Caki2 (cell line): ENCODE results near the gene CCL15. TPM values are rescaled to one million over a fixed set of nuclear protein-coding genes. Genes with fewer than 3 reads are reported as not detected.
"Not testable (repeated sequence)": the region's sequence is repeated elsewhere in the genome, so short reads cannot be mapped to it uniquely, and the experiment has no call there.

ENCODE experiments used
- DNase-seq: peaks from one replicate; pipeline ENCODE4 v3.0.0-alpha.2; 2015; ENCODE audit warnings: low read depth
- in situ Hi-C: cut with HindIII; loops from 2 replicates; pipeline ENCODE4 v1.10.0; 2016; ENCODE audit warnings: low sequenced_read_pairs, low pct_unique_long_range_greater_than_20kb, mixed read lengths
- total RNA-seq: library from RNA; depleted of rRNA; stranded (reverse); fragments of >200 nt; shearing (Covaris generic); gene quantifications from 2 replicates; pipeline ENCODE4 v1.2.3, GENCODE V29; 2014; ENCODE audit warnings: low replicate concordance; rRNA removed

The CCL15 gene
- total RNA-seq = not detected in 2 replicates

- in situ Hi-C loops = no loop called here
- no peak for DNase-seq
Measured at GRCh38 chr17:36001110-36001771, at the start of gene CCL15. TSS of gene CCL15 (minus strand) at chr17:36001553. CDS start at chr17:36001492, 61 bp downstream.

- in situ Hi-C loops = no loop called here
Measured at GRCh38 chr17:36049643-36050042, 48.3 kb upstream of the CCL15 start.

GRCh38 chr17:36048066-36048465 lies 46.7 kb upstream of the CCL15 start:
- in situ Hi-C loops = no loop called here

More at GRCh38 chr17:36049643-36050042, 48.3 kb upstream of the CCL15 start:
- no peak for DNase-seq

GRCh38 chr17:36036235-36036634 lies 34.9 kb upstream of the CCL15 start:
- in situ Hi-C loops = no loop called here
- DNase-seq = no peak

More at GRCh38 chr17:36048066-36048465, 46.7 kb upstream of the CCL15 start:
- DNase-seq = no peak

- in situ Hi-C loops = no loop called here
- no peak for DNase-seq
Measured at GRCh38 chr17:36034127-36034526, 32.8 kb upstream of the CCL15 start.

GRCh38 chr17:36030956-36031355 lies 29.6 kb upstream of the CCL15 start:
- DNase-seq = no peak
- in situ Hi-C loops = no loop called here

- no peak for DNase-seq
- in situ Hi-C loops = no loop called here
Measured at GRCh38 chr17:36027761-36028160, 26.4 kb upstream of the CCL15 start.

- in situ Hi-C loops = no loop called here
- no peak for DNase-seq
Measured at GRCh38 chr17:36024106-36024869, 22.9 kb upstream of the CCL15 start.

GRCh38 chr17:36019423-36019822 lies 18.1 kb upstream of the CCL15 start:
- DNase-seq = no peak
- in situ Hi-C loops = no loop called here

GRCh38 chr17:36017799-36018198 lies 16.4 kb upstream of the CCL15 start, which contains the start of gene CCL23:
TSS of gene CCL23 (minus strand) at chr17:36017972. CDS start at chr17:36017897, 75 bp downstream.
- in situ Hi-C loops = no loop called here

GRCh38 chr17:36016555-36016954 lies 15.2 kb upstream of the CCL15 start:
- no peak for DNase-seq

More at GRCh38 chr17:36017799-36018198, 16.4 kb upstream of the CCL15 start, which contains the start of gene CCL23:
- DNase-seq = no peak

GRCh38 chr17:36015895-36016294 lies 14.5 kb upstream of the CCL15 start:
- DNase-seq, in situ Hi-C loops: not testable (repeated sequence)

More at GRCh38 chr17:36016555-36016954, 15.2 kb upstream of the CCL15 start:
- in situ Hi-C loops = no loop called here

GRCh38 chr17:36014946-36015345 lies 13.6 kb upstream of the CCL15 start:
- no peak for DNase-seq
- in situ Hi-C loops = no loop called here

GRCh38 chr17:36011201-36011600 lies 9.8 kb upstream of the CCL15 start:
- DNase-seq = no peak
- in situ Hi-C loops = no loop called here

- DNase-seq = no peak
- in situ Hi-C loops = no loop called here
Measured at GRCh38 chr17:36008998-36009665, 7.8 kb upstream of the CCL15 start.

GRCh38 chr17:36004594-36005108 lies 3.3 kb upstream of the CCL15 start:
- in situ Hi-C loops = no loop called here
- DNase-seq = no peak

GRCh38 chr17:36002631-36003030 lies 1.3 kb upstream of the CCL15 start:
- DNase-seq = no peak
- in situ Hi-C loops = no loop called here

- in situ Hi-C loops = no loop called here
- DNase-seq = no peak
Measured at GRCh38 chr17:36001862-36002603, 680 bp upstream of the CCL15 start.
